ENCODE measurements around the gene CADM1. TPM values are rescaled to one million over a fixed set of nuclear protein-coding genes. Genes with fewer than 3 reads are reported as not detected.

The CADM1 gene
- total and polyA plus RNA-seq, 11 donors, result 11.4 to 80.2 (median 40.6) TPM

- no peak for TF ChIP-seq POLR2A (IDR thresholded peaks at IDR 0.05)
- TF ChIP-seq CTCF (IDR thresholded peaks at IDR 0.05), result no peak
- 77 to 89% (median 83%) methylated on average over 4 of the region's 4 CpGs for WGBS, 4 donors
- Histone ChIP-seq H3K27me3 (no peaks in the 10 kb centered on the region), H3K27ac (no peak overlapping the region), H3K4me1 (peaks cover 0 to 35% (median 3%) of the 10 kb centered on the region in 12 donors), H3K36me3 (no peaks in the 10 kb centered on the region), H3K4me3 (no peak overlapping the region), H3K9me3 (no peaks in the 10 kb centered on the region)
- intact Hi-C loops (cut with DNase I), result no loop called here
- ATAC-seq, result no peak
- no peak for DNase-seq
Observed at GRCh38 chr11:115183136-115183535, 321.1 kb downstream of the CADM1 start.

GRCh38 chr11:115182282-115182955 lies 321.8 kb downstream of the CADM1 start:
- H3K27ac ChIP-seq, result peak overlapping the region in 3 of 12 donors; percentile 4 to 34 (median 17)
- DNase-seq, result peak in 3 of 5 donors; percentile 19 to 50 (median 49)
- intact Hi-C loops (cut with DNase I), result no loop called here

GRCh38 chr11:115181538-115181937 lies 322.7 kb downstream of the CADM1 start:
- no peak for ATAC-seq
- intact Hi-C loops (cut with DNase I), result no loop called here
- Histone ChIP-seq H3K27me3 (no peaks in the 10 kb centered on the region), H3K4me3 (no peak overlapping the region), H3K36me3 (peaks cover 0 to 2% (median 0%) of the 10 kb centered on the region in 9 donors), H3K27ac (no peak overlapping the region), H3K4me1 (peaks cover 0 to 31% (median 3%) of the 10 kb centered on the region in 12 donors), H3K9me3 (no peaks in the 10 kb centered on the region)
- TF ChIP-seq CTCF (IDR thresholded peaks at IDR 0.05), result no peak
- no peak for TF ChIP-seq POLR2A (IDR thresholded peaks at IDR 0.05)
- 80 to 86% (median 80%) methylated on average over 12 of the region's 12 CpGs for WGBS, 4 donors
- no peak for DNase-seq

More at GRCh38 chr11:115182282-115182955, 321.8 kb downstream of the CADM1 start:
- Histone ChIP-seq H3K36me3 (peaks cover 0 to 2% (median 0%) of the 10 kb centered on the region in 9 donors), H3K27me3 (no peaks in the 10 kb centered on the region), H3K4me3 (no peak overlapping the region), H3K4me1 (peaks cover 0 to 35% (median 3%) of the 10 kb centered on the region in 12 donors), H3K9me3 (no peaks in the 10 kb centered on the region)
- WGBS, 4 donors, result 46 to 63% (median 55%) methylated on average over 4 to 7 of the region's 7 CpGs
- no peak for TF ChIP-seq POLR2A (IDR thresholded peaks at IDR 0.05)
- TF ChIP-seq CTCF (IDR thresholded peaks at IDR 0.05), result no peak
- ATAC-seq, result peak; percentile 62 to 77 (median 76)

- Histone ChIP-seq H3K4me1 (peaks cover 0 to 18% (median 3%) of the 10 kb centered on the region in 12 donors), H3K4me3 (no peak overlapping the region), H3K9me3 (no peaks in the 10 kb centered on the region), H3K27ac (no peak overlapping the region), H3K36me3 (peaks cover 0 to 2% (median 0%) of the 10 kb centered on the region in 9 donors), H3K27me3 (no peaks in the 10 kb centered on the region)
- no peak for TF ChIP-seq CTCF (IDR thresholded peaks at IDR 0.05)
- no peak for TF ChIP-seq POLR2A (IDR thresholded peaks at IDR 0.05)
- intact Hi-C loops (cut with DNase I), result no loop called here
- ATAC-seq, result no peak
- 78 to 81% (median 79%) methylated on average over 7 of the region's 7 CpGs for WGBS, 4 donors
- DNase-seq, result no peak
Observed at GRCh38 chr11:115180272-115180671, 323.9 kb downstream of the CADM1 start.

Measured in heart left ventricle (tissue), 16 donors.